Stomach smooth muscle (tissue), 2 donors: Measurements from ENCODE around the gene TTC39B.

ENCODE experiments used
- H3K27ac ChIP-seq: one replicate; pipeline ENCODE4 v1.7.0; 2013; ENCODE audit warnings: mild to moderate bottlenecking, low read length, inconsistent platforms
- H3K27me3 ChIP-seq, 2 donors: one replicate each; pipeline ENCODE4 v1.7.0; 2013; ENCODE audit warnings: low read length in 2 of 2; ENCODE audit not compliant: insufficient read depth in 2 of 2, control insufficient read depth in 1 of 2
- H3K36me3 ChIP-seq, 2 donors: one replicate each; pipeline ENCODE4 v1.7.0; 2013; ENCODE audit warnings: low read length in 2 of 2; ENCODE audit not compliant: control insufficient read depth in 2 of 2, insufficient read depth in 2 of 2
- H3K4me1 ChIP-seq: one replicate; pipeline ENCODE4 v1.7.0; 2013; ENCODE audit warnings: low read length; ENCODE audit not compliant: control insufficient read depth, insufficient read depth
- H3K4me3 ChIP-seq, 2 donors: one replicate each; pipeline ENCODE4 v1.7.0; 2013; ENCODE audit warnings: low read length in 2 of 2
- H3K9ac ChIP-seq, 2 donors: one replicate each; pipeline ENCODE4 v1.7.0; 2013; ENCODE audit warnings: low read length in 2 of 2, mild to moderate bottlenecking in 1 of 2
- H3K9me3 ChIP-seq, 2 donors: one replicate each; pipeline ENCODE4 v1.7.0; 2013; ENCODE audit warnings: low read length in 2 of 2; ENCODE audit not compliant: control insufficient read depth in 2 of 2
- donor health status: healthy.
- donor health status: Pancreatic carcinoma.

The TTC39B gene

GRCh38 chr9:15286161-15286821, 20.7 kb downstream of the TTC39B start:
- Histone ChIP-seq H3K9me3 (peaks cover 0 to 4% of the 10 kb centered on the region in 2 donors), H3K36me3 (no peaks in the 10 kb centered on the region), H3K9ac (no peak overlapping the region), H3K4me1 (no peaks in the 10 kb centered on the region), H3K27me3 (no peaks in the 10 kb centered on the region), H3K4me3 (no peak overlapping the region), H3K27ac (no peak overlapping the region)

DNA sequence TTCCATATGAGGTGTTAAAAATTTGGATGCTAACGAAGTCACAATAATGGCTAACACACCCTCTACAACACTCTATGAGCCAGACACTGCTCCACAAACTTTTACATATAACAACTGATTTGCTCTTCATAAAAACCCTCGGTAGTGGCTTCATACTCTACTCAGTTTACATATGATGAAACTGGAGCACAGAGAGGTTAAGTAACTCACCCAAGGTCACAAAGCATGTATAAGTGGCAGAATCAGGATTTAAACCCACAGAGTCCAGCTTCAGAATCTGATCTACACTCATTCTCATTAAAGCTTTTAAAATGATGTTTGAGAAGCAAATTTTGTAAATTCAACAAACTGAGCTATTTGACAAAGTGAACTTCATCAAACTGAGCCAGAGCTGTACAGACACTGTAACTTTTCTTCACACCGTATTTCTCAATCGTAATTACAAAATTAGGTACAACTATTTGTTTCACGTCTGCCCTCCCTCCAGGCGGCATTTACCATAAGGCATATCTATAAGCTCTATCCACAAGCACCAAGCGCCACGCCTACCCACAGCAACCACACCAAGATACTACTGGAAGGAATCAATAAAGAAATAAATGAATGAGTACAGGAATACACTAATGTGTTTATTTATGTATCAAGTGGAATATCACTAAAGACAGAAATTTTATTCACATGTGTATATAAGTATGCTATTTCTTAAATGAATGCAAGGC, 24.3 kb downstream of the TTC39B start:
- Histone ChIP-seq H3K9ac (no peak overlapping the region), H3K27me3 (no peaks in the 10 kb centered on the region), H3K9me3 (no peaks in the 10 kb centered on the region), H3K4me3 (no peak overlapping the region), H3K27ac (no peak overlapping the region), H3K36me3 (no peaks in the 10 kb centered on the region), H3K4me1 (no peaks in the 10 kb centered on the region)

DNA sequence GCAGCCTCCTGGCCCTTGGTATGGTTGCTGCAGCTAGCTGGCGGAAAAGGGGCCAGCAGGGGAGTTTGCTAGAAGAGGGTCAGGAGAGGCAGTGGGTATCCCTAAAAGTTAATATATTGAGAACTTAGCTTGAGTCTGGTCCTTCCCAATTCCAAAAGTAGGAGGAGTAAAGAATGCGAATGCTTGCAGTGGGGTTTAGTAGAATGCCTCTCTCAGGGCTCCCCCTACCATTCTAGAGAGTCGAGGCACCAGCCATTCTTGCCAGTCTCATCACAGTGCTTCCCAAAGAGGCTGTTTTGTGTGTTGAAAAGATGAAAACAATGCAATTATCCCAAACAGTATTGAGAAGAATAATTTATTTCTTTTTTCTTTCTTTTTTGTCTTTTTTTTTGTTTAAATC, 26.4 kb downstream of the TTC39B start:
- Histone ChIP-seq H3K36me3 (no peaks in the 10 kb centered on the region), H3K27me3 (no peaks in the 10 kb centered on the region), H3K9me3 (no peaks in the 10 kb centered on the region), H3K4me1 (no peaks in the 10 kb centered on the region), H3K4me3 (no peak overlapping the region), H3K27ac (no peak overlapping the region), H3K9ac (no peak overlapping the region)

DNA sequence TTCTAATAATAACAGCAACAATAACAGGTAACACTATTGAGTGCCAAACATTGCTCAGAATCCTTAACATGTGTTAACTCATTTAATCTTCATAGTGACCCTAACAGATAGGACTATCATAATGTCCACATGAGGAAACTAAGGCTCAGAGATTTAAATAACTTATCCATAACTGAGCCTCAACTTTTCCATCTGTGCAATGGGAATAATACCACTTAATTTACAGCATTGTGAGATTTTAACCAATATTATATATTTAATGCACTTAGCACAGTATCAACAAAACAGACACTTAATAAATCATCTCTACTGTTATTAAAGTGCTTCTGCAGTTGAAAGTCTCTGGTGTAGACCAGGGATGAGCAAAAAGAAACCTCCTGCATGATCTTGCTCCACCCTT, 28.2 kb downstream of the TTC39B start:
- Histone ChIP-seq H3K4me3 (no peak overlapping the region), H3K27me3 (no peaks in the 10 kb centered on the region), H3K9me3 (no peaks in the 10 kb centered on the region), H3K27ac (no peak overlapping the region), H3K36me3 (no peaks in the 10 kb centered on the region), H3K4me1 (no peaks in the 10 kb centered on the region), H3K9ac (no peak overlapping the region)

DNA sequence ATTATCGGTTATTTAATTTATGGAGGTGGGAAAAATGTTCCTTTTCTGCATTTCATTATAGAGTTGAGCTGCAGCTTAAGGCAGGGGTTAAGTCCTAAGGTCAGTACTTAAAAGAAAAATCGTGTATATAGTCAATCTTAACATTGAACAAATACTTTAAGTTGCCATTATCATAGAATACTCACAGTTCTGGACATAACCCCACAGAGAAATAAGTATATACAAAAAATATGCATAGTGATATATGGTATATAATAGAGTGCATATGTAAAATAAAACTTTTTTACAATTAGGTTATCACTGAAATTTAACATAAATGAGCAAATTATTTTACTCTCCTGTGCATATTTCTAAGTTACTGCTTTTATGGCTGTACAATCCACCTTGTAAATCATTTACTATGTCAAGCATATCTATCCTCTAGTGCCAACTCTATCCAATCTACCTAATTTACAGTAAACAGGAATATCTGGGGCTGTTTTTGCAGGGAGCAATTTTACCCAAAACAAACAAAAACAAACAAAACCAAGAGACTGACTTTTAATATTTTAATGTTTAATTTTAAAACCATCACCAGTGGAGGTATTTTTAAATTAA, 28.8 kb downstream of the TTC39B start:
- Histone ChIP-seq H3K9me3 (no peaks in the 10 kb centered on the region), H3K9ac (no peak overlapping the region), H3K4me1 (no peaks in the 10 kb centered on the region), H3K4me3 (no peak overlapping the region), H3K27ac (no peak overlapping the region), H3K27me3 (no peaks in the 10 kb centered on the region), H3K36me3 (no peaks in the 10 kb centered on the region)

DNA sequence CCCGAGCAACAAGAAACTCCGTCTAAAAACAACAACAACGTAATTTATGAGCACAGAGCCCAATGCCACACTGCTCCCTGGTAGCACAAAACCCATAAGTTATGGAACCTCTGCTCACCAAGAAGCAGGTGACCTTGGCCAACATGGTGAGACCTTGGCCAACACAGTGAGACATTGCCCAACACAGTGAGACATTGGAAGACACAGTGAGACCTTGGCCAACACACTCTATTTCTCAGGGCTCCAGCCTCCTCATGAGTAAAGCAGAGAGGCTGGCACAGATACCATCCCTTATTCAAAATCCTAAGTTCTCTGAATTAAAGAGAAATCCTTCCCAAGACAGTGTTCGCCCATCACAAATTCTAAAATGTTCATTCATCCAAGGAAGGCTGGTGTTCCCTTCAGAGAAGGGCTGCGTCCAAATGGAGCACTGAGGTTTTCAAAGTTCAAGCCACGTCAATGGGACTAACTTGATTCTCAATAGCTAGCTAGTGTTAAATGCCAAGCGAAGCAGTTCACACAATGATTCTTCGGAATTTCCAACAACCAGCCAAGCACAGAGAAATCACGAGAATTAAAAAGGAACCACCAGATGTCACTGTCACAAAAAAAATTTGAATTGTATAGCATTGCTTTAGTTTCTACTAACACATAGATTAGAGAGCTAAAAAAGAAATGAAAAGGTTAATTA, 29.5 kb downstream of the TTC39B start:
- Histone ChIP-seq H3K36me3 (no peaks in the 10 kb centered on the region), H3K27me3 (no peaks in the 10 kb centered on the region), H3K9ac (no peak overlapping the region), H3K9me3 (no peaks in the 10 kb centered on the region), H3K4me3 (no peak overlapping the region), H3K27ac (no peak overlapping the region), H3K4me1 (no peaks in the 10 kb centered on the region)

DNA sequence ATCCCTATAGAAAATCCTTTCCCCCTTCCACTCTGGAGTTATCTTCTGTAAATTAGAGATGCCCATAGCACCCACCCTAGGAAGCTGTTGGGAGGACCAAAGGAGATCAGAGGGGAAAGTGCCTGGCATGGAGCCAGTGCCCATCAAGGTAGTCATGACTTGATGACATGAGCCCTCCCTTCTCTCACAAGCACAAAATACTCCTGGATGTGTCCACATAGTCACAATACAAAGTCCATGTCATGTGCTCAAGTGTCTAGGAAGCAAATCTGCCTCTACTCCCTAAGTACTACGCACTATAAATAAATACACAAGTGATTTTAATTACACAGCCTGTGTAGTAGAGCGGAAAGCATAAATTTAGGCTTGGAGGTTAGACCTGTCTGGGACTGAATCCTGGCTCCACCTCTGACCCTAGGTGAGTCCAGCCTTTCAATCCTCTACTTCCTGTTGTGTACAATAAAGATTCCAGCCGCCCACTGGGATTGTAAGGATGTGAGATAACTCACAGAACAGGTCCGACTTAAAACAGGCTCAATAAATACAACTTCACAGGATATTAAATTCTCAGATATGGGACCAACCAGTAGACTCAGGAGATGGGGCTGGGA, 30.6 kb downstream of the TTC39B start:
- Histone ChIP-seq H3K9me3 (no peaks in the 10 kb centered on the region), H3K27ac (no peak overlapping the region), H3K4me3 (no peak overlapping the region), H3K4me1 (no peaks in the 10 kb centered on the region), H3K9ac (no peak overlapping the region), H3K36me3 (no peaks in the 10 kb centered on the region), H3K27me3 (no peaks in the 10 kb centered on the region)

- Histone ChIP-seq H3K27me3 (no peaks in the 10 kb centered on the region), H3K27ac (no peak overlapping the region), H3K9me3 (no peaks in the 10 kb centered on the region), H3K4me1 (no peaks in the 10 kb centered on the region), H3K9ac (no peak overlapping the region), H3K36me3 (no peaks in the 10 kb centered on the region), H3K4me3 (no peak overlapping the region)
These were observed 32.6 kb downstream of the TTC39B start for GRCh38 chr9:15274425-15274824.

GRCh38 chr9:15272377-15272928, 34.6 kb downstream of the TTC39B start:
- H3K9ac ChIP-seq: no peak overlapping the region
- H3K36me3 ChIP-seq: no peaks in the 10 kb centered on the region
- no peaks in the 10 kb centered on the region for H3K27me3 ChIP-seq
- H3K9me3 ChIP-seq: no peaks in the 10 kb centered on the region
- no peak overlapping the region for H3K27ac ChIP-seq
- no peak overlapping the region for H3K4me3 ChIP-seq
- H3K4me1 ChIP-seq: no peaks in the 10 kb centered on the region

- H3K27ac ChIP-seq: no peak overlapping the region
- no peaks in the 10 kb centered on the region for H3K9me3 ChIP-seq
- no peaks in the 10 kb centered on the region for H3K36me3 ChIP-seq
- H3K27me3 ChIP-seq: no peaks in the 10 kb centered on the region
- H3K4me3 ChIP-seq: no peak overlapping the region
- H3K9ac ChIP-seq: no peak overlapping the region
- no peaks in the 10 kb centered on the region for H3K4me1 ChIP-seq
These were observed 35.6 kb downstream of the TTC39B start for GRCh38 chr9:15271403-15271802.
